Measurements from ENCODE around the gene SLC26A3.
"Not testable (repeated sequence)": the region's sequence is repeated elsewhere in the genome, so short reads cannot be mapped to it uniquely, and the experiment has no call there.

SLC26A3 gene

DNA sequence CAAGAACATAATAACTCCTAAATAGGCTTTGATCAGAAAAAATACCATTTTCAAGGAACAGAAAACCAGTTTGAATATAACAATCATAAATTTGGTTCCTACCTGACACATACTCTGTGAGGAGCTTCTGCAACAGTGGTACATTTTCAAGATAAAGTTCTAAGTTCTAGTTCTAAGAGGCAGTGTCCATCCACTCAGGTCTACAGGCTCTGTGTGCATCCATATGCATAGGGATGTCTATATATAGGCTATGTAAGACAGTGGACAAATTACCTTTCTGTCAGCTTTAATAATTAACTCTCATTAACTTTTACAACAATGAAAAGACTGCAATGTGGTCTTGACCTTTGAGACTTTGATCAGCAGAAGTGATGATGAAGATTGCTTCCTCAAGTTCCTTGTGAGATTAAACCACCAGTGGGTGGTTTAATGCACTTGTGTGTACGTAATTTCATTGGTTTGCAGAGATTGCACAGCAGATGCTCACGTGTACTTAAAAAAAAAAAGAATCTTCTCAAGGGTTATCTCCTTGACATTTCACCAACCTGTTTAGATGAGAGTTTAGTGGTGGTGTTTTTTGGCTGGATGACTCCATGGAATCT lies at the start of gene SLC26A3:
TSS of gene SLC26A3 (minus strand) at position 215 of the 602 bp plus-strand sequence. CDS start 8,714 bp downstream, outside the sequence.
- no peak for FAIRE-seq

DNA sequence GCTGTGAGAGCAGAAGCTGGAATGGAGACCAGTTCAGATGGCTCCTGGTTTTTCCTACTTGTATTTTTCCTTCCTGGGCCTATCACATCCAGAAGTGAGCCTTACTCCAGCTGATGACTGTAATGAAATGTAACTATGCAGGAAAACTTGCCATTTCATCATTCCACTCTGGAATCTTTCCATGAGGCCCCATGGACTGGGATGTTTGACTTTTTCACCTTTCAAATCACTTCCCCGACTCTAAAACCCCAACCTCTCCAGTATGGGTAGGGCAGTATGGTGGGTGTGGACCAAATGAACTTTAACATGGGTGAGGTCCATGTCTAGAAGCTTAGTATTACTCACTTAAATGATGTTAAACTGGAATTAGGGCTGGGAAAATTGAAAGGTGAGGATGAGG lies 47.6 kb upstream of the SLC26A3 start:
- peak; percentile 83 for FAIRE-seq

DNA sequence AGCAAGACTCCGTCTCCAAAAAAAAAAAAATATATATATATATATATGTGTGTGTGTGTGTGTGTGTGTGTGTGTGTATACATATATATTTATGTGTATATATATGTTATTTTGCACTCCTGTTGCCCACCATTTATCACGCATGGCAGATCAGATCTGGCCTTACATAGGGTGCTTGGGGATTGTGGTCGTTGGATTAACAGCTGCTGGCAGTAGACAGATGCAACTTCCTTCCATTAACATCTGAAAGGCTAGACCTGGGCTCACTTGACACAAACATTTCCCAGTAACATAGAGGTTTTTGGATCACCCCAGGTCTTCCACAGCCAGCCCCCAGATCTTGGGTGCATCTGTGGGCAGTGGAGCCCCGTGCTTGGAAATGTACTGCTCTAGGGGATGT lies 47.2 kb upstream of the SLC26A3 start:
- no peak for FAIRE-seq

DNA sequence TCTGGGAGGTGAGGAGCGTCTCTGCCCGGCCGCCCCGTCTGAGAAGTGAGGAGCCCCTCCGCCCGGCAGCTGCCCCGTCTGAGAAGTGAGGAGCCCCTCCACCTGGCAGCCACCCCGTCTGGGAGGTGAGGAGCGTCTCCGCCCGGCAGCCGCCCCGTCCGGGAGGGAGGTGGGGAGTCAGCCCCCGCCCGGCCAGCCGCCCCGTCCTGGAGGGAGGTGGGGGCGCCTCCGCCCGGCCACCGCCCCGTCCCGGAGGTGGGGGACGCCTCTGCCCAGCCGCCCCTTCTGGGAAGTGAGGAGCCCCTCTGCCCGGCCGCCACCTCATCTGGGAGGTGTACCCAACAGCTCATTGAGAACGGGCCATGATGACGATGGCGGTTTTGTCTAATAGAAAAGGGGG lies 45.2 kb upstream of the SLC26A3 start:
- FAIRE-seq = not testable (repeated sequence)

DNA sequence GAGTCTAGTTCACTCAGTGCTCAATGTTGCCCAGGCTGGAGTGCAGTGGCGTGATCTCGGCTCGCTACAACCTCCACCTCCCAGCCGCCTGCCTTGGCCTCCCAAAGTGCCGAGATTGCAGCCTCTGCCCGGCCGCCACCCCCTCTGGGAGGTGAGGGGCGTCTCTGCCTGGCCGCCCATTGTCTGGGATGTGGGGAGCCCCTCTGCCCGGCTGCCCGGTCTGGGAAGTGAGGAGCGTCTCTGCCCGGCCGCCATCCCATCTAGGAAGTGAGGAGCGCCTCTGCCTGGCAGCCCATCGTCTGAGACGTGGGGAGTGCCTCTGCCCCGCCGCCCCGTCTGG lies 44.8 kb upstream of the SLC26A3 start:
- not testable (repeated sequence) for FAIRE-seq

DNA sequence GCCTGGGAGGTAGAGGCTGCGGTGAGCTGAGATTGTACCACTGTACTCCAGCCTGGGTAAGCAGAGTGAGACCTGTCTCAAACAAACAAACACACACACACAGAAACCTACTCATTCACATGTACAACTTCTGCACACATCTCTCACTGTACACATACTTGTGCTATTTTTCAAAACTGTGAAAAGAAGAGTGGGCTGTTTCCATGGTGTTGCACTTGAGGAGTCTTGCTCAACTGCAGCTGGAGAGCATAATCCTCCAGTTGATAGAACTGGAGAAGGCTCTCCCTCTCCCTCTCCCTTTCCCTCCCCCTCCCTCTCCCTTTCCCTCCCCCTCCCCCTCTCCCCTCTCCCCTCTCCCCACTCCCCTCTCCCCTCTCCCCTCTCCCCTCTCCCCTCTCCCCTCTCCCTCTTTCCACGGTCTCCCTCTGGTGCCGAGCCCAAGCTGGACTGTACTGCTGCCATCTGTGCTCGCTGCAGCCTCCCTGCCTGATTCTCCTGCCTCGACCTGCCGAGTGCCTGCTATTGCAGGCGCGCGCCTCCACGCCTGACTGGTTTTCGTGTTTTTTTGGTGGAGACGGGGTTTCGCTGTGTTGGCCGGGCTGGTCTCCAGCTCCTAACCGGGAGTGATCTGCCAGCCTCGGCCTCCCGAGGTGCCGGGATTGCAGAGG lies 44.3 kb upstream of the SLC26A3 start:
- FAIRE-seq = no peak

DNA sequence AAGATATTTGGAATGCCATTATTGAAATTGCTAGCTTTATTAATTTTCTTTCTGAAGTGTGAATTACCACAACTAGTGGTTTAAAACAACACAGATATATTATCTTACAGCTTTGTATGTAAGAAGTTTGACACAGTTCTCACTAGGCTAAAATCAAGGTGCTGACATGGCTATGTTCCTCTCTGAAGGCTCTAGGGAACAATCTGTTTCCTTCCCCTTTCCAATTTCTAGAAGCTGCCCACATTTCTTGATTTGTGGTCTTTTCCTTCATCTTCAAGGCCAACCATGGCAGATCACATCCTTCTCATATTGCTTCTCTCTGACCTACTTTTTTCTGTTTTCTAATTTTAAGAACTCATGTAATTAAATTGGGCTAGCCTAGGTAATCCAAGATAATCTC lies 43.3 kb upstream of the SLC26A3 start:
- FAIRE-seq = no peak

DNA sequence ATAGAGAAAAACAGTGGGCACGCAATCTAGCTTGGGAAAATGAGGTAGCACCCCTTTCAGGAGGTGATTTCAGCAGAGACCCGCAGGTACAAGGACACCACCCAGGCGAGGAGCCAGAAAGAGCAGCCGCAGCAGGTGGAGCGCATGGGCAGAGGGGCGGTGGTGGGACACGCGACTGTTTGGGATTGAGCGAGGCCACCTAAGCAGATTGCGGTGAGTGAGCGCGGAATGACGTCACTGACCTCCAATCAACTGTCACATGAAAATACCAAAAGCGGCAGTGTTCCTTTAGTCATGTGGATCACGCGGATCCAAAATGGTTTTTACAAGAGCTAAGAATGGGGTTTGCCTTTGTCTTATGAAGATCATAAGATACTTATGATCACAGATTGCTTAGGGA lies 40.2 kb upstream of the SLC26A3 start:
- FAIRE-seq = no peak

DNA sequence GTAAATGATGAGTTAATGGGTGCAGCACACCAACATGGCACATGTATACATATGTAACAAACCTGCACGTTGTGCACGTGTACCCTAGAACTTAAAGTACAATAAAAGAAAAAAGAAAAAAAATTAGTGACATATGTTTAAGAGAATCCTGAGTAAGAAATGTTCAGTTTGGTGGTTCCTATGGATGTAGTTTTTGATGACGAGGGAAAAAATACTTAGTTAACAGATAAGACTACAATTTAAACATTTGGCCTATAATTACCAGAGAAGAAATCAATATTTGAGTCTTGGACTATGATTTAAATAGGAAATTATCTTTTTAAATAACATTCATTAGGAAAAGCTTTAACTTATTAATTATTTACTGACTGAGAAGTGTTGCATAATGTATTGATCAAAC lies 39.2 kb upstream of the SLC26A3 start:
- FAIRE-seq = no peak

DNA sequence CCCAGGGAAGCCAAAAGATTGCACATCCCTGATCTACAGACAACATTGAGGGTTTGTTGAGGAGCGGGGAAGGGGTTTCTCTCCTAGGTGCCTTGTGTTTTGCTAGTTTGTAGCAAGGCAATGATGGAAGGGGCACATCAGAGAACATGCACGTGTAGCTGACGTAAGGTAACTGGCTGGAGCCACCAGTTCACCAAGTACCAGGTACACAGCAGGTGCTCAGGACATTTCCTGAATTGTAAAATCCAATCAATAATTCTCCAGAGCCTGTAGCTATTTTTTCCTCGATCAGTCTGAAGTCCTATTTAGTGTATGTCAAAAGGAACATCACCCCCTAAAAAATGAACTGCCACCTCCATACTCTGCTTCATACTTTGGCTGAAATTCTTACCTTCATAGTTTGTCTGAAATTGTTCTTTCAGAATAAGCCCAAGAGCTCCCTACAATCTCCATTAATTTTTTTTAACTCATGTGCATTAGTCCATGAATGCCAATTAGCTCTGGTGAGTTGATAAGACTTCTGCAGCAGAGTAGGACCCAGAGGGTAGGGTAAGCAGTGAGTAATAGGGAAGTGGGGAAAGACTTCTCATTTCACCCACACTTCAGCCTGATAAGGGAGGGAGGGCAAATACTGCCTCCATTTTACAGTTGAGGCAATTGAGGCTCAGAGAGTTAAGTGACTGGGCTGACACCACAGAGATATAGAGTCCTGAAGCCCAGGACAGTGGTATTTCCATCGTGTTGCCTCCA lies 36.0 kb upstream of the SLC26A3 start:
- FAIRE-seq = no peak

DNA sequence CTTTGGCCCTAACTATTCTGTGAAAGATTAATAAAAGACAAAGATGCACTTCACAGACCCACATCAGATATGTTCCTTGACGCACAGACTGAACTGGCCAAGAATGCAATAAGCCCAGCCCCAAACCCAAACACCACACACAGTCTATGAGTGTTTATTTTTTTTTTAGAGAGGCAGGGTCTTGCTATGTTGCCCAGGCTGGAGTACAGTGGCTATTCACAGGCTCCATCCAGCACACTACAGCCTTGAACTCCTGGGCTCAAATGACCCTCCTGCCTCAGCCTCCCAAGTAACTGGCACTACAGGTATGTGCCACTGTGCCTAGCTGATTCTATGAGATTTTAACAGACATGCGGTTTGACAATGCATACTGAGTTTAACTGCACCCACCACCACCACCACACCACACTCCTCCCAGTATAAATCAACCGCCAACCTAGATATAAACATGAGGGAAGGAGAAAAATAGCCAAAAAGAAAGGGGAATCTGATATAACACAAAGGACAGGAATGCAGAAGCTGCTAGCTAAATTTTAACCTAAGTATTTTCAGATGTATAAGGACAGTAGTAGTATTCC lies 35.1 kb upstream of the SLC26A3 start:
- FAIRE-seq = no peak

DNA sequence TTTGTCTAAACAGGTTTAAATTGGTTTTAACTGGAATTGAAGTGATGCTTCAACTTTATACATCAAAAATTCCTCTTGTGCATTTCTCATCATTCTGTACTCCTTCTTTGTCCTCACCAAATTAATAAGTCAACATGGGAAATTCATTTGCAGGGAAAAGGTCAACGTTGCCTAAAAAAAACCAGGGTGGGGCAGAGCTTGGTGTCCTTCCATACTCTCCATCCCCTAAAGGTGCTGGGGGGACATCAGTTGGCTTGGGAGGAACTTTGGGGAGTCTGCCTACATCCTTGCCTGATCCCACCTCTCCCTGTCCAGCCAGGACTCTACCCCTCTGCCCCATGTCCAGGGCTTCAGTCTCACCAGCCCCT lies 34.1 kb upstream of the SLC26A3 start:
- no peak for FAIRE-seq

DNA sequence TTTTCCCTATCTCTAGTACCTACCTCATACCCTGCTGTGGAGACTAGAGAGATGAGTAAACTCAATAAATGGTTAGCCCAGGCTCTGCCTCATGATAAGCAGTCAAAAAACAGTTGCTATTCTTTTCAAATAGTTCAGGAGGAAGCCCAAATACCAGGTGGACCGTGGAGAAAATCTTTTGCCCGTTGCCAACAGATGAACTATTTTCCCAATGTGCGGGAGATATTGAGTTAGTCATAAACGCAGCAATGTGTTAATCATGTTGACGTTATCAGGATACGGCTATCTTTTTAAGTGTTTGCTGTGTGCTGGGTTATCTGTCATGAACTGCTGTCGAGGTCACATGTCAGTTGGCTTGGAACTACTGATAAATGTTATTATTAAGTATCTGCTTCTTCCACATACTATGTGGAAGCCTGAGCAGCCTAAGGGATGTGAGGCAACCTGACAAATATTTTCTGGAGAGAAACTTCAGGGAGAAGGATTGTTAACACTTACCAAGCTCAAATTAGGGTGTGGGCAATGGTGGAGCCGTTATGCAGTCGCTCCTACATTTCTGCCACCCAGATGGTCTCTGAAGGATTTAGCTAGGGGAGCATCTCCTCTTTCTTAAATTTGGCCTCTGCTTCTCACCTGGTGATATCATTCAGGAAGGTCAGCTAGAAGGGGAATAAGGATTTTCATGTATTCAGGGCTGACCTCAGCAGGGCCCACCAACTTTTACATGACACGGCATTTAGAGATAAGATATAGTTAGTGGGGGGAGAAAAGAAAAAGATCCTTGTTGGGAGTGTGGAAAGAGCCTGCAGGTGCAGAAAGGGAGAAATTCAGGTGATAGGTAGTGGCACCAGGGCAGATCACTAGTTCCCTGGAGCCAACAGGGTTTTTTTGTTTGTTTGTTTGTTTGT lies 33.5 kb upstream of the SLC26A3 start:
- no peak for FAIRE-seq

DNA sequence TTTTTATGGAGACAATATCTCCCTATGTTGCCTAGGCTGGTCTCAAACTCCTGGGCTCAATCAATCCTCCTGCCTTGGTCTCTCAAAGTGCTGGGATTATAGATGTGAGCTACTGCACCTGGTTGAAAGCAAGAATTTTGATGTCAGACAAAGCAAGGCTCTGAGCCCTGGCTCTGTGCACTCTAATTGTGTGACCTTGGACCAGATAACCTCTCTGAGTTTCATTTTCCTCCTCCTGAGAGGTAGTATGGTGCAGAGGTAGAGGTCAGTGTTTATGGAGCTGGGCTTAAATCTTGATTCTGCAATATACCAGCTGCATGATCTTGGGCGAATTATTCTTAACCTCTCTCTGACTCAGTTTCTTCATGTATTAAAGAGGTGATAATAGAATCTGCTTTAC lies 31.4 kb upstream of the SLC26A3 start:
- no peak for FAIRE-seq

DNA sequence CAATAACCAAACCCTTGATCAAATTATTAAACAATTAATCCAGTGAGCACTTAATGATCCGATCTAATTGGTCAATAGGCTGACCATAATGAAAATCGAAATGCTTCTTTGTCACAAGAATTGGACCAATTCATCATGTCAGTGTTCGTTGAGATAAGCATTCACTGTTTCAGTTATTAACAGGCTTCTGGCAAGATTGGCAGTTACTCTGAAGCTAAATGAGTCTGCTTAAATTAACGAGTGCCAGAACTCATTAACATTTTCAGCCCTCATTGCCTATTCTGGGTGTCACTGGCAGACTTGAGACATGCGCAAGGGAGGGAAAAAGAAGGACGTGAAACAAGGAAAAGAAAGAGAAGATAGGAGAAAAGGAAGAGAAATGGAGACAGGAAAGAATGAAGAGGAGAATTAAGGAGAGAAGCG lies 30.7 kb upstream of the SLC26A3 start:
- FAIRE-seq = no peak

DNA sequence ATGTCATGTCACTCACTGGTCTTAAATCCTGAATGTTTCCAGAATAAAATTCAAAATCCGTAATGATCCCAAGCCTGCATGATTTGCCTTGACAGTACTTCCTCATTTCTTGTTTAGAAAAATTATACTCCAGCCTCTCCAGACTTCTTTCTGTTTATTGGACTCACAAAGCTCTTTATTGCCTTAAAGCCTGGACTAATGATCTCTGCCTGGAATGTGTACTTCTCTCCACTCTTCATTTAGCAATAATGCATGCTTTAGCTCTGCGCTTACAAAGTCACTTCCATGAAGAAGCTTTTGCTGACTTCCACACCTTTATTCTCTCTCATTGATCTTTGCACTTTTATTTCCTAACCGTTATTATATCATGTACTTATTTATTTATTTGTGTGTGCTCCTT lies 27.4 kb upstream of the SLC26A3 start:
- no peak for FAIRE-seq

DNA sequence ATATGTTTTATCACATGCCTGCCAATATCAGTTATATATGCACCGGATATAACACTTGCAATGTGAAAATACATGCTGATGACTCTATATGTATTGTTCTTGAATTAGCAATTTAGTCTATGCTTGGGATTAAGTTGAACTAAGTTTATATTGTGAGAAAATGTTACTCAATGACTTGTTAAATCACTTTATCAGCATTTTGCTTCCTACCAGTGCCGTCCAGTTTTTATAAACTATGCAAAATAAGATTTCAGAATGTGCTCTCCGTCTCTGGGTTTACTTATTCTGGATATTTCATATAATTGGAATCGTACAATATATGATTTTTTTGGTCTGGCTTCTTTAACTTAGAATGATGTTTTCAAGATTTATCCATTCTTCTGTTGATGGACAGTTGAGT lies 25.5 kb upstream of the SLC26A3 start:
- no peak for FAIRE-seq

DNA sequence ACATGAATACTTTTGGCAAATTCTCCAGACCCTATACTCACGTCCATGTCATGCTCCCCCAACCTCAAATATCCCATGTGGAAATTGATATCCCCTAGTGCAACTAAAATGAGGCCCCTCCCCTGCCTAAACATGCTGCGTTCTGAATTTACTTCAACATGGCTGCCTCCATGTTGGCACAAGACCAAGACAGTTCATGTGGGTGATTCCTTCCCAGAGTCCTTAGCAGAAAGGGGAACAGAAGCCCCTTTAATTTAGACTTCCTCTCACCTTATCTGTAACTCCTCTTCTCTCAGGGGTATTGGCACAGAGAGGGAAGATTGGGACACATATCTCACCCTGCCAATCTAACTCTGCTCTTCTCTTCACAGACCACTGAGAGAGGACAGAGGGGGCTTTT lies 24.5 kb upstream of the SLC26A3 start:
- FAIRE-seq = no peak

DNA sequence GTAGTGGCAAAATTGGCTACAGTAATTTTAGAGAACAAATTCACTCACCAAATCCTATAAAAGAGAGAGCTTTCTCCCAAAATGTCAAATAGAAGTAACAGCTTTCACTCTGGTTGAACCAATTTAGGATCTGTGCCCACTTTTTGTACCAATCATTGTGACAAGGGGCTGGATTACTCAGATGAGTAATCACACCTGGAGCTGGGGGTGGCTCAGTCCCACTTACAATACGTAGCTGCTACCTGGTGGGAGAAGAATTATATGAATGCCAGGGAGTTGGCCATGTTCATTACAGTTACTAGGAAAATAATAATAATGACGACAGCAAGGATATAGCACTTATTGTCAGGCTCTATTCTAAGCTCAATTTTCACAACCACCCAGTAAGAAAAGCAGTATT lies 23.4 kb upstream of the SLC26A3 start:
- FAIRE-seq = no peak

DNA sequence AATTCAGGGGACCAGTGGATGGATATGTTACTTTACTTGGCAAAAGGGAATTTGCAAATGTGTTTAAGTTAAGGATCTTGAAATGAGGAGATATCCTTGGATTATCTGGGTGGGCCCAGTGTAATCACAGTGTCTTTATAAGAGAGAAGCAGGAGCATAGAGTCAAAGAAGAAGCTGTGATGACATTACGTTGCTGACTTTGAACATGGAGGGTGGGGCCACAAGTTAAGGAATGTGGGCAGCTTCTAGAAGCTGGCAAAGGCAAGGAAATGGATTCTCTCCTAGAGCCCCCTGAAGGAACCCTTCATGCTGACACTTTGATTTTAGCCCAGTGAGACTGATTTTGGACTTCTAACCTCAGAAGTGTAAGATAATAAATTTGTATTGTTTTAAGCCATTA lies 21.8 kb upstream of the SLC26A3 start:
- FAIRE-seq = no peak

DNA sequence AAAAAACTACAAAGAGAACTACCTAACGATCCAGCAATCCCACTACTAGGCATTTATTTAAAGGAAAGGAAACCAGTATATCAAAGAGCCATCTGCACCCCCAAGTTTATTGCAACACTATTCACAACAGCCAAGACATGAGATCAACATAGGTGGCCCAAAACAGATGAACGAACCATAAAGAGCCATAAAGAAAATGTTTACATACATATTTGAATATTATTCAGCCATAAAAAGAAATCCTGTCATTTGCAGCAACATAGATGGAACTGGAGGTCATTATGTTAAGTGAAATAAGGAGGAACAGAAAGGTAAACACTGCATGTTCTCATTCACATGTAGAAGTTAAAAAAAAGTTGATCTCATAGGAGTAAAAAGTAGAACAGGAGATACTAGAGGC lies 15.6 kb upstream of the SLC26A3 start:
- FAIRE-seq = no peak

DNA sequence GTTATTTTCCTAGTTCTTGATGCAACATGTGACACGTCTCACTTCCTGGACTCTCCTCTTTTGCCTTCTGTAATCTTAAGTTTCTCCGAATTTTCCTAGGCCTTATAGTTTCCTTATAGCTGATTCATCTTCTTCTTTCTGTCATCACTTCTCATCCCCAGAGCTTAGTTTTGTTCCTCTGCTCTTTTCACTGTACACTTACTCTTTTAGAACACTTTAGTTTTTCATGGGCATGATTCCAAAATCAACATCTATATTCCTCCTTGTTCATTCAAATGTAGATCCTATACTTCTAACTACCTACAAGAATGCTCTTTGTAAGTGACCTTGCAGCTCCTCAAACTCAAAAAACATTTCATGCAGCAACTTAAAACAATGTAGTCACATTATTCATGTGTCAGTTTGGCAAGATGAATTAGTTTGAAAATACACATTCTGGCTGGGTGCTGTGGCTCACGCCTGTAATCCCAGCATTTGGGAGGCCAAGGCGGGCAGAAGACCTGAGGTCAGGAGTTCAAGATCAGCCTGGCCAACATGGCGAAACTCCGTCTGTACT lies 13.1 kb upstream of the SLC26A3 start:
- peak; percentile 5 for FAIRE-seq
